Trophoblast cell (in vitro differentiated cells and primary cell): ENCODE data around the gene HTR2C.
A peak's percentile ranks its signal among the peaks of the same experiment; 100 is the strongest.

Experiments
- DNase-seq, 2 donors: peaks; one replicate each; pipeline ENCODE4 v3.0.0-alpha.2; 2016
- H2AFZ ChIP-seq: 2 replicates; pipeline ENCODE4 v1.6.1; 2013; ENCODE audit warnings: low read length, moderate library complexity, mild to moderate bottlenecking; ENCODE audit not compliant: insufficient read depth, poor library complexity
- H2AK5ac ChIP-seq: 2 replicates; pipeline ENCODE4 v1.6.1; 2013; ENCODE audit warnings: mild to moderate bottlenecking, low read length
- H2BK120ac ChIP-seq: 2 replicates; pipeline ENCODE4 v1.6.1; 2013; ENCODE audit warnings: low read length, mild to moderate bottlenecking, moderate library complexity; ENCODE audit not compliant: insufficient read depth, poor library complexity
- H2BK12ac ChIP-seq: 2 replicates; pipeline ENCODE4 v1.6.1; 2013; ENCODE audit warnings: mild to moderate bottlenecking, low read length, moderate library complexity
- H2BK5ac ChIP-seq: 2 replicates; pipeline ENCODE4 v1.6.1; 2013; ENCODE audit warnings: low read length, low read depth, moderate library complexity, mild to moderate bottlenecking; ENCODE audit not compliant: poor library complexity
- H3K14ac ChIP-seq: 2 replicates; pipeline ENCODE4 v1.6.1; 2013; ENCODE audit warnings: mild to moderate bottlenecking, low read length
- H3K18ac ChIP-seq: 2 replicates; pipeline ENCODE4 v1.6.1; 2013; ENCODE audit warnings: mild to moderate bottlenecking, low read length
- H3K23ac ChIP-seq: 2 replicates; pipeline ENCODE4 v1.6.1; 2013; ENCODE audit warnings: low read length
- H3K27ac ChIP-seq: 2 replicates; pipeline ENCODE4 v1.5.1; 2013; ENCODE audit warnings: low read depth, mild to moderate bottlenecking, inconsistent platforms, low read length, moderate library complexity
- H3K27me3 ChIP-seq: 2 replicates; pipeline ENCODE4 v1.6.1; 2013; ENCODE audit warnings: inconsistent platforms, mild to moderate bottlenecking, low read length, moderate library complexity; ENCODE audit not compliant: insufficient read depth
- H3K36me3 ChIP-seq, 2 experiments: 1 replicate in 1 of 2; 2 replicates in 1 of 2; pipeline ENCODE4 v1.6.1; 2013; ENCODE audit warnings: low read length in 2 of 2, mild to moderate bottlenecking in 2 of 2, moderate library complexity in 1 of 2; ENCODE audit not compliant: insufficient read depth in 2 of 2, control insufficient read depth in 1 of 2
- H3K4ac ChIP-seq: 2 replicates; pipeline ENCODE4 v1.6.1; 2013; ENCODE audit warnings: low read depth, mild to moderate bottlenecking, low read length, moderate library complexity
- H3K4me1 ChIP-seq, 2 experiments: 1 replicate in 1 of 2; 2 replicates in 1 of 2; pipeline ENCODE4 v1.6.1; 2013; ENCODE audit warnings: low read length in 2 of 2, mild to moderate bottlenecking in 2 of 2, moderate library complexity in 1 of 2; ENCODE audit not compliant: insufficient read depth in 2 of 2, control insufficient read depth in 1 of 2
- H3K4me2 ChIP-seq: 2 replicates; pipeline ENCODE4 v1.6.1; 2013; ENCODE audit warnings: inconsistent platforms, mild to moderate bottlenecking, low read length, moderate library complexity
- H3K4me3 ChIP-seq: 2 replicates; pipeline ENCODE4 v1.5.1; 2013; ENCODE audit warnings: mild to moderate bottlenecking, low read depth, low read length, inconsistent platforms
- H3K79me1 ChIP-seq: one replicate; pipeline ENCODE4 v1.6.1; 2013; ENCODE audit warnings: low read length
- H3K79me2 ChIP-seq: 2 replicates; pipeline ENCODE4 v1.6.1; 2013; ENCODE audit warnings: low read length, mild to moderate bottlenecking; ENCODE audit not compliant: control insufficient read depth, insufficient read depth, poor library complexity
- H3K9ac ChIP-seq: 2 replicates; pipeline ENCODE4 v1.6.1; 2013; ENCODE audit warnings: mild to moderate bottlenecking, low read length
- H3K9me3 ChIP-seq: 2 replicates; pipeline ENCODE4 v1.6.1; 2013; ENCODE audit warnings: low read depth, mild to moderate bottlenecking, control low read depth, inconsistent platforms, low read length; ENCODE audit not compliant: insufficient read depth
- H4K12ac ChIP-seq: 2 replicates; pipeline ENCODE4 v1.6.1; 2013; ENCODE audit warnings: low read depth, mild to moderate bottlenecking, low read length, moderate library complexity
- H4K8ac ChIP-seq: 2 replicates; pipeline ENCODE4 v1.6.1; 2013; ENCODE audit warnings: low read depth, mild to moderate bottlenecking, low read length, moderate library complexity
- H4K91ac ChIP-seq: one replicate; pipeline ENCODE4 v1.6.1; 2013; ENCODE audit warnings: low read depth, mild to moderate bottlenecking, low read length, moderate library complexity
- WGBS: extraction: QIAGEN DNeasy Blood & Tissue Kit; methylation state at CpG from one replicate; pipeline ENCODE4 v1.1.7; 2013; ENCODE audit warnings: missing lambda C conversion rate; ENCODE audit not compliant: insufficient read length, insufficient coverage; ENCODE audit errors: extremely low coverage; 5-methylcytosine and 5-hydroxymethylcytosine counted together

HTR2C gene

DNA sequence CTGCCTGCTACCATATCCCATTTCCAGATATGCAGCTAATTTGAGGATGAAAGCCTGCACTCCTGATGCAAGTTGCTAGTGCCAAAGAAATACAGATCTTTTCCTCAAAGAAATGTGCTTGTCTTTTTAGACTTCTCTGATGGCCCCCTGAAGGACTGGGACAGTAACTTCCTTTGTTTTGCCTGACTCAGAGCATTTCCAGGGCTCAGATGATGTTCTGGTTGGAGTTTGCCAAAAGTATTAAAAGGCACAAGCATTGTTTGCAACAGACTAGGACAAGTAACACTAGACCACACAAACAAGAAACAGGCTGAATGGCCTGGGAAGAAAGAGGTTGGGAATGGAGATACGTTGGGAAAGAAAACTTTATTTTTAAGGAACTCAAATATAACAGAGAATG lies 258.3 kb downstream of the HTR2C start:
- Histone ChIP-seq H3K36me3 (no peaks in the 10 kb centered on the region), H3K4me2 (no peak overlapping the region), H2BK5ac (no peak overlapping the region), H3K18ac (no peak overlapping the region), H3K4me1 (no peaks in the 10 kb centered on the region), H3K79me1 (no peaks in the 10 kb centered on the region), H2BK12ac (no peak overlapping the region), H3K79me2 (no peaks in the 10 kb centered on the region), H3K9ac (no peak overlapping the region), H3K27ac (no peak overlapping the region), H2BK120ac (no peak overlapping the region), H3K4me3 (no peak overlapping the region), H4K12ac (no peak overlapping the region), H4K91ac (no peak overlapping the region), H3K23ac (no peak overlapping the region), H2AFZ (no peak overlapping the region), H3K27me3 (no peaks in the 10 kb centered on the region), H4K8ac (no peak overlapping the region), H3K14ac (no peak overlapping the region), H2AK5ac (no peak overlapping the region), H3K9me3 (no peaks in the 10 kb centered on the region), H3K4ac (no peak overlapping the region)
- no peak for DNase-seq
- WGBS, result no CpG with 5 or more reads among the region's 1 CpG

DNA sequence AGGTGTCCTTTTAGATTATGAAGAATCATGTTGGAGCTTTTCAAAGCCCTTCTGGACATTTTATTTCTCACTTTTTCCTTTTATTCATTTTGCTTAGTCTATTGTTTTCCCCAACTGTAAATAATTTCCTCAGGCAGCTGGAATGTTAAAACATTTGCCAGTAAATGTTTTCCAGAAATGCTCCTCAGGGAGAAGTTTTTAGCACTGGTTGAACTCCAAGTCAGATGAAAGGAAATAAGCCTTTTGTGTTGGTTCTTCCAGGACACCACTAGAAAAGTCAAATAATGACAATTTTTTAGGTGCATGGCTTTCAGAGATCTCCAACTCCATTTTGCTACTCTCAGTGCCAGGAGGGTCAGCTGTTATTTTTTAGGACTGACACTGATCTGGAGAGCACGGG lies 305.6 kb downstream of the HTR2C start:
- no peak overlapping the region for H4K8ac ChIP-seq
- no peak overlapping the region for H3K27ac ChIP-seq
- H3K4me3 ChIP-seq, result no peak overlapping the region
- no CpG with 5 or more reads among the region's 1 CpG for WGBS
- H3K9ac ChIP-seq, result no peak overlapping the region
- no peak overlapping the region for H2BK12ac ChIP-seq
- H3K27me3 ChIP-seq, result no peaks in the 10 kb centered on the region
- no peaks in the 10 kb centered on the region for H3K79me1 ChIP-seq
- no peak overlapping the region for H3K23ac ChIP-seq
- H3K4me1 ChIP-seq, result no peaks in the 10 kb centered on the region
- H3K18ac ChIP-seq, result no peak overlapping the region
- H2AK5ac ChIP-seq, result no peak overlapping the region
- H2BK5ac ChIP-seq, result no peak overlapping the region
- no peaks in the 10 kb centered on the region for H3K79me2 ChIP-seq
- no peak overlapping the region for H3K14ac ChIP-seq
- H3K4me2 ChIP-seq, result no peak overlapping the region
- no peaks in the 10 kb centered on the region for H3K36me3 ChIP-seq
- no peak for DNase-seq
- H4K12ac ChIP-seq, result no peak overlapping the region
- no peak overlapping the region for H3K4ac ChIP-seq
- H3K9me3 ChIP-seq, result no peaks in the 10 kb centered on the region
- H2AFZ ChIP-seq, result no peak overlapping the region
- no peak overlapping the region for H2BK120ac ChIP-seq
- no peak overlapping the region for H4K91ac ChIP-seq

DNA sequence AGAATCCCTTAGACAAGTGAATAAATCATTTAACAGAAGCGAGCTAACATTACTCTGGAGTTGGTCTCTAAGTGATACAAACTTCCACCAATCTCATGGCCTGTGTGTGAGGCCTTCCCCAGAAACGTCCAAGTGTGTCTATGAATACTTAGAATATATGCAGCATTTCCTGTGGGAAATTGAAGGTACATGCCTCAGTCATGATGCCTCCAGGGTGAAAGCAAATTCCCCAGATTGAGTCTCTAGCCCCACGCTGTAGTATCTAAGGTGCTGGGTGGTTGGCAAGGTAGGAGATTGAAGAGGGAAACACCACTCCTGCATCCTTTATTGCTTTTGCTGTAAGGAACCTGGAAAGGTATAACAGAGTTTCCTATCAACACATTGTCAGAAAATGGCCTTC lies 319.7 kb downstream of the HTR2C start:
- Histone ChIP-seq H2BK120ac (no peak overlapping the region), H3K27ac (no peak overlapping the region), H2AK5ac (no peak overlapping the region), H3K4me1 (no peaks in the 10 kb centered on the region), H3K18ac (no peak overlapping the region), H2BK5ac (no peak overlapping the region), H4K8ac (no peak overlapping the region), H2BK12ac (no peak overlapping the region), H4K12ac (no peak overlapping the region), H2AFZ (no peak overlapping the region), H3K4me2 (no peak overlapping the region), H3K36me3 (no peaks in the 10 kb centered on the region), H3K79me1 (no peaks in the 10 kb centered on the region), H3K9me3 (no peaks in the 10 kb centered on the region), H3K4me3 (no peak overlapping the region), H3K4ac (no peak overlapping the region), H4K91ac (no peak overlapping the region), H3K9ac (no peak overlapping the region), H3K79me2 (no peaks in the 10 kb centered on the region), H3K27me3 (no peaks in the 10 kb centered on the region), H3K23ac (no peak overlapping the region), H3K14ac (no peak overlapping the region)
- no peak for DNase-seq
- no CpG with 5 or more reads among the region's 3 CpGs for whole genome bisulfite sequencing

DNA sequence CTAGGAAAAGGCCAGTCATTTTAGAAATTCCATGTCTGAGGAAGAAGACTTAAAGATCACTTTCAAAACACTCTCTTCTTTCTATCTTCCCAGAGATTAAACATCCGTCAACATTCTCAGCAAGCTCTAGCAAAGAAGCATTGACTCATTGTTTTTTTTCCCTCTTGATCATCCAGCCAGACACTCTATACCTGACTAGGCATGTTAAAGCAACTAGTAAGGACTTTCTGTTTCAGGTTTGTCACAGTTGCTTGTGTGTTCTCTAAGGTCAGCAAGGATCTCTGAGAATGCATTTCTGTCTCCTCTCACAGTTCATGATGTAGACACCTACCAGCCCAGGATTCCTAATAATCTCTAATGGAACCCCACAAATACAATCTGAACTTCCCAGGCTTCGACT lies 321.4 kb downstream of the HTR2C start:
- Histone ChIP-seq H3K79me1 (no peaks in the 10 kb centered on the region), H3K14ac (no peak overlapping the region), H3K4me2 (no peak overlapping the region), H4K91ac (no peak overlapping the region), H3K4ac (no peak overlapping the region), H3K27ac (no peak overlapping the region), H3K23ac (no peak overlapping the region), H3K9ac (no peak overlapping the region), H2AK5ac (no peak overlapping the region), H3K18ac (no peak overlapping the region), H4K12ac (no peak overlapping the region), H2BK120ac (no peak overlapping the region), H3K27me3 (no peaks in the 10 kb centered on the region), H3K79me2 (no peaks in the 10 kb centered on the region), H2BK12ac (no peak overlapping the region), H2BK5ac (no peak overlapping the region), H3K9me3 (no peaks in the 10 kb centered on the region), H2AFZ (no peak overlapping the region), H3K4me3 (no peak overlapping the region), H3K4me1 (no peaks in the 10 kb centered on the region), H3K36me3 (no peaks in the 10 kb centered on the region), H4K8ac (no peak overlapping the region)
- WGBS, result no CpG with 5 or more reads among the region's 2 CpGs
- DNase-seq, result peak in 1 of 2 donors; percentile 6
